Chondrocyte (in vitro differentiated cells): ENCODE measurements around the gene LPP. TPM values are rescaled to one million over a fixed set of nuclear protein-coding genes. Genes with fewer than 3 reads are reported as not detected.

Experiments used
- DNase-seq: peaks from one replicate; pipeline ENCODE4 v3.0.0; 2021; ENCODE audit warnings: mixed read lengths, low spot score
- H3K27ac Mint-ChIP-seq: one replicate; pipeline ENCODE4 v1.8.0; 2021; ENCODE audit warnings: mild to moderate bottlenecking, moderate library complexity, mixed read lengths; ENCODE audit not compliant: unreplicated experiment
- H3K27me3 Mint-ChIP-seq: 2 replicates; pipeline ENCODE4 v1.8.0; 2021; ENCODE audit warnings: low read depth, mixed read lengths
- H3K36me3 Mint-ChIP-seq: 2 replicates; pipeline ENCODE4 v1.8.0; 2021; ENCODE audit warnings: low read depth, mixed read lengths
- H3K4me1 Mint-ChIP-seq: 2 replicates; pipeline ENCODE4 v1.8.0; 2021; ENCODE audit warnings: low read depth, mild to moderate bottlenecking, mixed read lengths
- H3K4me3 Mint-ChIP-seq: one replicate; pipeline ENCODE4 v1.8.0; 2021; ENCODE audit warnings: mild to moderate bottlenecking, moderate library complexity, mixed read lengths; ENCODE audit not compliant: unreplicated experiment
- H3K9me3 Mint-ChIP-seq: 2 replicates; pipeline ENCODE4 v1.8.0; 2021; ENCODE audit warnings: low read depth, mixed read lengths
- CTCF ChIP-seq: fragments of 200-600 bp; sonication (generic); IDR thresholded peaks from 2 replicates; pipeline ENCODE4 v1.5.0; 2021; ENCODE audit warnings: antibody characterized with exemption, mild to moderate bottlenecking, moderate library complexity
- total RNA-seq: library from RNA; stranded (reverse); gene quantifications from 3 replicates; pipeline ENCODE4 v1.2.1, GENCODE V29; 2021

Gene LPP
- total RNA-seq, 1 donor from 2014 or later = 295 TPM

- no peaks in the 10 kb centered on the region for H3K36me3 Mint-ChIP-seq
- no peak for DNase-seq
- H3K4me1 Mint-ChIP-seq = peaks cover 28% of the 10 kb centered on the region
- TF ChIP-seq CTCF = peak; percentile 16
- H3K4me3 Mint-ChIP-seq = peak overlapping the region; percentile 50
- H3K27ac Mint-ChIP-seq = no peak overlapping the region
- no peaks in the 10 kb centered on the region for H3K9me3 Mint-ChIP-seq
- H3K27me3 Mint-ChIP-seq = no peaks in the 10 kb centered on the region
Measured at GRCh38 chr3:188262913-188263683, 109.1 kb downstream of the LPP start.

- Mint-ChIP-seq H3K27me3 (no peaks in the 10 kb centered on the region), H3K4me3 (no peak overlapping the region), H3K4me1 (peaks cover 23% of the 10 kb centered on the region), H3K36me3 (no peaks in the 10 kb centered on the region), H3K9me3 (no peaks in the 10 kb centered on the region), H3K27ac (no peak overlapping the region)
- no peak for DNase-seq
- no peak for TF ChIP-seq CTCF
Measured at GRCh38 chr3:188264226-188265207, 110.6 kb downstream of the LPP start.

GRCh38 chr3:188266562-188267274 is 112.8 kb downstream of the LPP start:
- Mint-ChIP-seq H3K27me3 (no peaks in the 10 kb centered on the region), H3K36me3 (no peaks in the 10 kb centered on the region), H3K27ac (no peak overlapping the region), H3K4me1 (peaks cover 32% of the 10 kb centered on the region), H3K9me3 (no peaks in the 10 kb centered on the region), H3K4me3 (no peak overlapping the region)
- no peak for DNase-seq
- TF ChIP-seq CTCF = no peak

- Mint-ChIP-seq H3K36me3 (no peaks in the 10 kb centered on the region), H3K27ac (no peak overlapping the region), H3K4me1 (peaks cover 41% of the 10 kb centered on the region), H3K27me3 (no peaks in the 10 kb centered on the region), H3K4me3 (no peak overlapping the region), H3K9me3 (no peaks in the 10 kb centered on the region)
- no peak for DNase-seq
- TF ChIP-seq CTCF = no peak
Measured at GRCh38 chr3:188267790-188268335, 113.9 kb downstream of the LPP start.
